ENCODE data around the gene NPIPA3.
"Not testable (repeated sequence)": the region's sequence is repeated elsewhere in the genome, so short reads cannot be mapped to it uniquely, and the experiment has no call there.

The NPIPA3 gene

GRCh38 chr16:14703156-14704011 lies at the start of gene NPIPA3:
Gene NPIPA3 (plus strand): TSS chr16:14703411. CDS start chr16:14708944, 5,533 bp downstream.
- DNase-seq: not testable (repeated sequence)

GRCh38 chr16:14658063-14658462 lies 45.1 kb upstream of the NPIPA3 start:
- no peak for DNase-seq

- no peak for DNase-seq
Measured at GRCh38 chr16:14667347-14668266, 35.6 kb upstream of the NPIPA3 start.

GRCh38 chr16:14668556-14669223 lies 34.5 kb upstream of the NPIPA3 start:
- no peak for DNase-seq

GRCh38 chr16:14669776-14670175 lies 33.4 kb upstream of the NPIPA3 start:
- peak; percentile 9 for DNase-seq

GRCh38 chr16:14672403-14672971 lies 30.7 kb upstream of the NPIPA3 start:
- DNase-seq: peak; percentile 22

GRCh38 chr16:14676633-14677032 lies 26.6 kb upstream of the NPIPA3 start:
- DNase-seq: no peak

GRCh38 chr16:14677627-14678026 lies 25.6 kb upstream of the NPIPA3 start:
- no peak for DNase-seq

- no peak for DNase-seq
Measured at GRCh38 chr16:14678748-14679497, 24.3 kb upstream of the NPIPA3 start.

- DNase-seq: not testable (repeated sequence)
Measured at GRCh38 chr16:14680396-14680795, 22.8 kb upstream of the NPIPA3 start.

GRCh38 chr16:14681115-14681514 lies 22.1 kb upstream of the NPIPA3 start:
- DNase-seq: no peak

GRCh38 chr16:14682121-14682520 lies 21.1 kb upstream of the NPIPA3 start:
- no peak for DNase-seq

GRCh38 chr16:14685870-14686793 lies 17.1 kb upstream of the NPIPA3 start:
- not testable (repeated sequence) for DNase-seq

GRCh38 chr16:14694129-14694528 lies 9.1 kb upstream of the NPIPA3 start, which contains the start of gene PLA2G10:
Gene PLA2G10 (minus strand): TSS chr16:14694308. CDS start chr16:14694229, 79 bp downstream.
- DNase-seq: not testable (repeated sequence)

GRCh38 chr16:14701859-14702258 lies 1.4 kb upstream of the NPIPA3 start:
- DNase-seq: not testable (repeated sequence)

- not testable (repeated sequence) for DNase-seq
Measured at GRCh38 chr16:14702672-14703071, 539 bp upstream of the NPIPA3 start.

GRCh38 chr16:14733233-14733632 lies 30.0 kb downstream of the NPIPA3 start:
- DNase-seq: not testable (repeated sequence)

- not testable (repeated sequence) for DNase-seq
Measured at GRCh38 chr16:14740832-14741385, 37.7 kb downstream of the NPIPA3 start.

- not testable (repeated sequence) for DNase-seq
Measured at GRCh38 chr16:14741794-14742193, 38.6 kb downstream of the NPIPA3 start.

Measured in activated CD4-positive, alpha-beta T cell treated with anti-CD3 and anti-CD28 coated beads, Interleukin-2, Interleukin-6, amounts not matched to agents 100 ng/mL and 50 ng/mL, durations not matched to agents 16 hours and 8 hours (primary cell).